Fibroblast of lung (primary cell): ENCODE measurements around the gene CEACAM5. TPM values are rescaled to one million over a fixed set of nuclear protein-coding genes. Genes with fewer than 3 reads are reported as not detected.
"Not testable (repeated sequence)": the region's sequence is repeated elsewhere in the genome, so short reads cannot be mapped to it uniquely, and the experiment has no call there.

Experiments used
- DNase-seq, 2 donors: peaks; one replicate each; pipeline versions ENCODE4 v3.0.0 to v3.0.0-alpha.2; 2010; ENCODE audit warnings: low read depth in 2 of 2
- H2AFZ ChIP-seq: 2 replicates; pipeline ENCODE4 v1.5.1; 2012; ENCODE audit warnings: low read length, control low read depth, inconsistent platforms
- H3K27ac ChIP-seq: 2 replicates; pipeline ENCODE4 v1.5.1; 2011; ENCODE audit warnings: low read length, control low read depth; ENCODE audit not compliant: insufficient read depth
- H3K27me3 ChIP-seq: 2 replicates; pipeline ENCODE4 v1.5.1; 2011; ENCODE audit warnings: mild to moderate bottlenecking, low read length; ENCODE audit not compliant: control insufficient read depth, insufficient read depth
- H3K36me3 ChIP-seq: 2 replicates; pipeline ENCODE4 v1.5.1; 2011; ENCODE audit warnings: low read length; ENCODE audit not compliant: control insufficient read depth, insufficient read depth
- H3K4me1 ChIP-seq: 2 replicates; pipeline ENCODE4 v1.5.1; 2011; ENCODE audit warnings: low read length; ENCODE audit not compliant: control insufficient read depth, insufficient read depth; ENCODE audit errors: extremely low read depth
- H3K4me2 ChIP-seq: 2 replicates; pipeline ENCODE4 v1.5.1; 2011; ENCODE audit warnings: low read length, control low read depth; ENCODE audit not compliant: insufficient read depth; ENCODE audit errors: extremely low read depth
- H3K4me3 ChIP-seq, 4 experiments: fragments of 200-600 bp in 1 of 4; sonication (generic) in 1 of 4; replicated peaks in 1 of 4; 2 replicates each; pipeline ENCODE4 v1.5.1; 2011 to 2016; ENCODE audit warnings: low read length in 4 of 4, low read depth in 3 of 4, mild to moderate bottlenecking in 3 of 4, control low read depth in 2 of 4, inconsistent platforms in 1 of 4, mixed read lengths in 1 of 4; ENCODE audit not compliant: insufficient read depth in 1 of 4; ENCODE audit errors: control extremely low read depth in 1 of 4
- H3K79me2 ChIP-seq: 2 replicates; pipeline ENCODE4 v1.5.1; 2012; ENCODE audit warnings: mild to moderate bottlenecking, low read length, inconsistent platforms; ENCODE audit not compliant: control insufficient read depth, insufficient read depth
- H3K9ac ChIP-seq: 2 replicates; pipeline ENCODE4 v1.5.1; 2011; ENCODE audit warnings: mild to moderate bottlenecking, low read length, control low read depth; ENCODE audit not compliant: insufficient read depth
- H3K9me3 ChIP-seq: 2 replicates; pipeline ENCODE4 v1.5.1; 2012; ENCODE audit warnings: low read depth, low read length; ENCODE audit not compliant: control insufficient read depth, insufficient read depth
- H4K20me1 ChIP-seq: 2 replicates; pipeline ENCODE4 v1.5.1; 2011; ENCODE audit warnings: low read length; ENCODE audit not compliant: control insufficient read depth, insufficient read depth; ENCODE audit errors: extremely low read depth
- EZH2 ChIP-seq: IDR thresholded peaks from 2 replicates; pipeline ENCODE4 v1.5.1; 2012; ENCODE audit warnings: low read length, control low read depth, mild to moderate bottlenecking; ENCODE audit errors: missing control alignments
- polyA plus RNA-seq, 2 donors: library from polyadenylated mRNA; depleted of rRNA in 1 of 2; stranded (reverse) in 1 of 2; unstranded in 1 of 2; fragments of >200 nt; gene quantifications; 2 replicates each; pipeline ENCODE4 v1.2.1, GENCODE V29; 2011 to 2012; ENCODE audit warnings: missing spikeins in 1 of 2
- total RNA-seq: library from RNA; depleted of rRNA; stranded (reverse); fragments of >200 nt; gene quantifications from 2 replicates; pipeline ENCODE4 v1.2.1, GENCODE V29; 2014
- TF ChIP-seq, protein P1 (sequence below), 2 donors: IDR thresholded peaks in 1 of 2; conservative IDR thresholded peaks in 1 of 2; 1 replicate in 1 of 2; 2 replicates in 1 of 2; pipeline ENCODE4 v1.5.1; 2011 to 2012; ENCODE audit warnings: low read length in 2 of 2, control low read depth in 1 of 2, inconsistent platforms in 1 of 2, low read depth in 1 of 2, mild to moderate bottlenecking in 1 of 2

The CEACAM5 gene
- total and polyA plus RNA-seq, 2 donors (not counting 1 experiment from before 2014, with no cell fraction given) = not detected

DNA sequence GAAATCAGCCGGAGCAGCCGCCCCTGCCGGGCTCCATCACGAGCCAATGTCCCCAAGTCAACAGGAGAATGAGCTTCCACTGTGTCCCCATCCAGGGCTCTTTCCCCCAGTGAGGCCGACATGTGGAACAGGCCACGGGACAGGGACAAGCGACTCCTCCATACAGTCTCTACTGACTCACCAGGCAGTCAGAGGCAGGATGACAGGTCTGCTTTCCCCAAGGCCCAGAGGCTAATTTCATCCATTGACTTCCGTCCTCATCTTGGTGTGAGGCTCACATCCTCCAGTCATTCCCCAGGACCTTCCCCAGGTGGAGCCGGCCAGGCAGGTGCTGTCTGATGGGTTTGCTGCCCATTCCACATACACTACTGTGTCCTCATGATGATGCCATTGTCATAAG lies 50.4 kb downstream of the CEACAM5 start:
- H3K4me1 ChIP-seq = no peaks in the 10 kb centered on the region
- no peaks in the 10 kb centered on the region for H3K36me3 ChIP-seq
- no peak overlapping the region for H3K9ac ChIP-seq
- DNase-seq = no peak
- H3K27ac ChIP-seq = no peak overlapping the region
- no peak overlapping the region for H2AFZ ChIP-seq
- no peaks in the 10 kb centered on the region for H3K79me2 ChIP-seq
- H3K4me3 ChIP-seq = no peak overlapping the region
- H3K27me3 ChIP-seq = peaks cover 5% of the 10 kb centered on the region
- no peak for TF ChIP-seq EZH2
- TF ChIP-seq, protein P1, sequence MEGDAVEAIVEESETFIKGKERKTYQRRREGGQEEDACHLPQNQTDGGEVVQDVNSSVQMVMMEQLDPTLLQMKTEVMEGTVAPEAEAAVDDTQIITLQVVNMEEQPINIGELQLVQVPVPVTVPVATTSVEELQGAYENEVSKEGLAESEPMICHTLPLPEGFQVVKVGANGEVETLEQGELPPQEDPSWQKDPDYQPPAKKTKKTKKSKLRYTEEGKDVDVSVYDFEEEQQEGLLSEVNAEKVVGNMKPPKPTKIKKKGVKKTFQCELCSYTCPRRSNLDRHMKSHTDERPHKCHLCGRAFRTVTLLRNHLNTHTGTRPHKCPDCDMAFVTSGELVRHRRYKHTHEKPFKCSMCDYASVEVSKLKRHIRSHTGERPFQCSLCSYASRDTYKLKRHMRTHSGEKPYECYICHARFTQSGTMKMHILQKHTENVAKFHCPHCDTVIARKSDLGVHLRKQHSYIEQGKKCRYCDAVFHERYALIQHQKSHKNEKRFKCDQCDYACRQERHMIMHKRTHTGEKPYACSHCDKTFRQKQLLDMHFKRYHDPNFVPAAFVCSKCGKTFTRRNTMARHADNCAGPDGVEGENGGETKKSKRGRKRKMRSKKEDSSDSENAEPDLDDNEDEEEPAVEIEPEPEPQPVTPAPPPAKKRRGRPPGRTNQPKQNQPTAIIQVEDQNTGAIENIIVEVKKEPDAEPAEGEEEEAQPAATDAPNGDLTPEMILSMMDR (conservative IDR thresholded peaks at IDR 0.05 in 1 of 2, IDR thresholded peaks at IDR 0.05 in 1 of 2; ENCODE audit: low read depth in 1 of 2, low read length in 2 of 2) = no peak
- no peaks in the 10 kb centered on the region for H4K20me1 ChIP-seq
- no peak overlapping the region for H3K4me2 ChIP-seq
- no peaks in the 10 kb centered on the region for H3K9me3 ChIP-seq

DNA sequence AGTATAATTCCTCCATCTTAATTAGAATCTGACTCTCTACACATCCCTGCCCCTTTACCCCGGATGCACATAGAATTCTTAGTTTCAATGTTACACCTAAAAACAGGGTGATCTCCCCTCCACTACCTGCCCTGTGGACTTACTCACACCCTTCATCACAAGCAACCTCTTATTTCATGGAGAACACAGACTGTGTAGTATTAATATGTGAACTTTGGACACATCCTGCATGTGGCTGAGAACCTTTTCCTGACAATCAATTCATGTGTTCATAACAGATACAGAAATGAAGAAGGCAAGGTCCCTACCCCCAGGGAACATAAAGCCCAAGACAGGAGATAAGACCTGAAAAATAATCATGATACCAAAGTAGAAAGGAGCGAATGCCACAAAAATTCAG lies 58.7 kb downstream of the CEACAM5 start:
- Histone ChIP-seq H3K9ac (no peak overlapping the region), H3K36me3 (no peaks in the 10 kb centered on the region), H3K4me1 (no peaks in the 10 kb centered on the region), H3K4me3 (no peak overlapping the region), H3K9me3 (no peaks in the 10 kb centered on the region), H3K4me2 (no peak overlapping the region), H3K79me2 (no peaks in the 10 kb centered on the region), H3K27ac (no peak overlapping the region), H4K20me1 (no peaks in the 10 kb centered on the region), H2AFZ (no peak overlapping the region), H3K27me3 (no peaks in the 10 kb centered on the region)
- no peak for TF ChIP-seq EZH2
- TF ChIP-seq, protein P1 (conservative IDR thresholded peaks at IDR 0.05 in 1 of 2, IDR thresholded peaks at IDR 0.05 in 1 of 2; ENCODE audit: low read depth in 1 of 2, low read length in 2 of 2) = no peak
- DNase-seq = no peak

DNA sequence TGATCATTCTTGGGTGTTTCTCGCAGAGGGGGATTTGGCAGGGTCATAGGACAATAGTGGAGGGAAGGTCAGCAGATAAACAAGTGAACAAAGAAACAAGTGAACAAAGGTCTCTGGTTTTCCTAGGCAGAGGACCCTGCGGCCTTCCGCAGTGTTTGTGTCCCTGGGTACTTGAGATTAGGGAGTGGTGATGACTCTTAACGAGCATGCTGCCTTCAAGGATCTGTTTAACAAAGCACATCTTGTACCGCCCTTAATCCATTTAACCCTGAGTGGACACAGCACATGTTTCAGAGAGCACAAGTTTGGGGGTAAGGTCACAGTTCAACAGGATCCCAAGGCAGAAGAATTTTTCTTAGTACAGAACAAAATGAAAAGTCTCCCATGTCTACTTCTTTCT lies 59.7 kb downstream of the CEACAM5 start:
- not testable (repeated sequence) for H3K79me2 ChIP-seq, H3K36me3 ChIP-seq, H2AFZ ChIP-seq, H4K20me1 ChIP-seq, H3K4me3 ChIP-seq, H3K9me3 ChIP-seq, H3K4me1 ChIP-seq, H3K9ac ChIP-seq, DNase-seq, H3K4me2 ChIP-seq, H3K27ac ChIP-seq, H3K27me3 ChIP-seq

DNA sequence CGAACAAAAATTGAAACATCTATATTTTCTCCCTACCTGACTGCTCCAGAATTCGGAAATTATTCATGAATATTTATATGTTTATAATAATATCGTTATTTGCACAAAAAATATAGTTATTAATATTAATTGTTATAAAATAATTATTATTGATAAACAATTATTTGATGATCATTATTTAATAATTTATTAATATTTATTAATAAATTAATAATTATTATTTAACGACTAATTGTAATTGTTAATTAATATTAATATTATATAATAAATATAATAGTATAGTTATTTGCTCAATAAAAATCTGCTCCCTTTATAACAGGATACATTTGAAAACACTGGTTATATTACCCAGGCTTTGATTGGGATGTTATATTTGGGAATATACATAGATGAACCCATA lies 61.2 kb downstream of the CEACAM5 start:
- Histone ChIP-seq H3K36me3 (no peaks in the 10 kb centered on the region), H3K4me1 (no peaks in the 10 kb centered on the region), H2AFZ (no peak overlapping the region), H3K9me3 (no peaks in the 10 kb centered on the region), H3K4me2 (no peak overlapping the region), H3K27ac (no peak overlapping the region), H3K79me2 (no peaks in the 10 kb centered on the region), H3K9ac (no peak overlapping the region), H4K20me1 (no peaks in the 10 kb centered on the region), H3K27me3 (no peaks in the 10 kb centered on the region), H3K4me3 (no peak overlapping the region)
- DNase-seq = no peak
- no peak for TF ChIP-seq EZH2
- TF ChIP-seq, protein P1 (conservative IDR thresholded peaks at IDR 0.05 in 1 of 2, IDR thresholded peaks at IDR 0.05 in 1 of 2; ENCODE audit: low read depth in 1 of 2, low read length in 2 of 2) = no peak
